T-helper 17 cell (primary cell): ENCODE results near the gene RNF180. TPM values are rescaled to one million over a fixed set of nuclear protein-coding genes. Genes with fewer than 3 reads are reported as not detected.

Experiments used
- ATAC-seq: fragments of 150-1000 bp; cut with Tn5 transposase; 2 replicates; pipeline ENCODE4 v1.10.0; 2021; ENCODE audit warnings: mild to moderate bottlenecking, moderate library complexity
- DNase-seq, 3 donors: peaks; one replicate each; pipeline versions ENCODE4 v3.0.0 to v3.0.0-alpha.2; 2020 to 2021
- H3K9me3 ChIP-seq: one replicate; pipeline ENCODE4 v1.7.0; 2013; ENCODE audit warnings: low read length, mild to moderate bottlenecking; ENCODE audit not compliant: control insufficient read depth, poor library complexity, severe bottlenecking
- H3K27ac Mint-ChIP-seq: one replicate; pipeline ENCODE4 v1.8.0; 2022; ENCODE audit warnings: mild to moderate bottlenecking, moderate library complexity, mixed read lengths
- H3K27me3 Mint-ChIP-seq: one replicate; pipeline ENCODE4 v1.8.0; 2022; ENCODE audit warnings: mixed read lengths
- H3K36me3 Mint-ChIP-seq: one replicate; pipeline ENCODE4 v1.8.0; 2022; ENCODE audit warnings: low read depth, mixed read lengths
- H3K4me1 Mint-ChIP-seq: one replicate; pipeline ENCODE4 v1.8.0; 2022; ENCODE audit warnings: mild to moderate bottlenecking, mixed read lengths
- H3K4me3 Mint-ChIP-seq: one replicate; pipeline ENCODE4 v1.8.0; 2022; ENCODE audit warnings: mild to moderate bottlenecking, moderate library complexity, mixed read lengths
- total RNA-seq, 4 donors: library from RNA in 2 of 4; stranded (reverse) in 2 of 4; gene quantifications; one replicate each; pipeline ENCODE4 v1.2.3 and lab custom pipeline; 2022 to 2026

The RNF180 gene
- total RNA-seq, 2 donors from 2014 or later, result not detected

DNA sequence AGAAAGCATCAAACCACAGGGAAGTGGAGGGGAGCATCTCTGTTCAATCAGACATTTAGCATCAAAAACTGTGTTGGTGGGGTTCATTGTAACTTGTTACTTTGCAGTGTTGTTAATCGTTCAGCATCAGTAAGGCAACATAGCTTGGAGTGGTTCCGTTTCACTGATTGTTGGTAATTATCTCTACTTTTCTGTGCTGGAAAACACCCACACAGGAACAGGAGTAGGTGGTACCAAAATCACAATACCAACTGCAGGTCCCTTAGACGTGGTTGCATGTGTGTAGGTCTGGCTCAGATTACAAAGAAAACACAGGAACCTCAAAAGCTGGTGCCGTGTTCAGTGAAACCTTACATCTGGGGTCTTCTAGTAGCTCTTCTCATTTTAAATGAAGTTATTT lies 146.8 kb downstream of the RNF180 start:
- Mint-ChIP-seq H3K36me3 (no peaks in the 10 kb centered on the region), H3K27me3 (no peaks in the 10 kb centered on the region), H3K27ac (no peak overlapping the region), H3K4me3 (no peak overlapping the region), H3K4me1 (no peaks in the 10 kb centered on the region)
- ATAC-seq (no peak), DNase-seq (no peak)
- no peaks in the 10 kb centered on the region for H3K9me3 ChIP-seq

DNA sequence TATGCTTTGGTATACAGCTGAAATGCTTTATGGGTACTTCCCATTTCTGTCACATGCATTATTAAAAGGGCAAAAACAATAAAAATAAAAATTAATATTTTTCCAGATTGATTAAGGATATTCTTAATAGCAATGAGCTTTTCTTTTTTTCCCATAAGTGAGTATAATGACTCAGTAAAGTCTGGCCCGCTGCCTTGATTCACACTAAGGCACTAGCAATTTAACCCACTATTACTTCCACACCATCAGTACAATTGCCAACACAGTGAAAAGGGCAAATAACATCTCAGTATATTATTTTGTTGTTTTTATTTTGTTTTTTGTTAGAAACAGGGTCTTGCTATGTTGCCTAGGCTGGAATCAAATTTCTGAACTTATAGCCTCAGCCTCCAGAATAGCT lies 150.1 kb downstream of the RNF180 start:
- H3K36me3 Mint-ChIP-seq, result no peaks in the 10 kb centered on the region
- H3K4me3 Mint-ChIP-seq, result no peak overlapping the region
- no peaks in the 10 kb centered on the region for H3K27me3 Mint-ChIP-seq
- ATAC-seq (no peak), DNase-seq (no peak)
- H3K4me1 Mint-ChIP-seq, result no peaks in the 10 kb centered on the region
- no peak overlapping the region for H3K27ac Mint-ChIP-seq
- no peaks in the 10 kb centered on the region for H3K9me3 ChIP-seq

DNA sequence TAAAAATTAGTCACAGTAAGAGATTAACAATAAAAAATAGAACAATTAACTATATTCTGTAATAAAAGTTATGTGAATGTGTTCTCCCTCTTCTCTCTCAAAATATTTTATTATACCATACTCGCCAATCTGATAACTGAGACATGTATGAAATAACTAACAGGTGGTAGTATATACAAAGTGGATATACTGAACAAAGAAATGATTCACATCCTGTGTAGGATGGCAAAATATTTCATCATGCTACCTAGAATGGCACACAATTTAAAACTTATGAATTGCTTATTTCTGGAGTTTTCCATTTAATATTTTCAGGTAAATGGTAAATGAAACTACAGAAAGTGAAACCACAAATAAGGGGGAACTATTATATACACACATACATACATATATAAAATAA lies 152.5 kb downstream of the RNF180 start:
- no peak for ATAC-seq
- Mint-ChIP-seq H3K4me3 (no peak overlapping the region), H3K27me3 (no peaks in the 10 kb centered on the region), H3K4me1 (no peaks in the 10 kb centered on the region), H3K27ac (no peak overlapping the region), H3K36me3 (no peaks in the 10 kb centered on the region)
- H3K9me3 ChIP-seq, result no peaks in the 10 kb centered on the region
- DNase-seq, result no peak

DNA sequence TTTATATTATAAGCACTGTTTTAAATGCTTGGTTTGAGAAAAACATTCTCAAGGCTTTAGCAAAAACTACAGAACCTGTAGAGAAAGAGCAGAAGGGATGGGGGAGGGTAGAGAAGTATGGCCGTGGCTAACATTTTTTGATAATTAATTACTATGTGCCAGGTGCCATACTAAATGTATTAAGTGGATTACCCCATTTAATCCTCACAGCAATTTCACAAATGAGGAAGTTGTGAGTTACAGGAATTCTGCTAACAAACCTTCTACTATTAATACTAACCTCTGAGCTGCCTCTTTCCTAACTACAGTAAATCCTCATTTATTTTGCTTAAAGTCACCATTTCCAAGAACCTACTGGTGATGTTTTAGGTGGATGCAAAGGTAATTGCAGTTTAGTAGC lies 157.9 kb downstream of the RNF180 start:
- H3K27me3 Mint-ChIP-seq, result no peaks in the 10 kb centered on the region
- H3K36me3 Mint-ChIP-seq, result no peaks in the 10 kb centered on the region
- no peaks in the 10 kb centered on the region for H3K4me1 Mint-ChIP-seq
- no peak for ATAC-seq
- no peak overlapping the region for H3K4me3 Mint-ChIP-seq
- no peak overlapping the region for H3K27ac Mint-ChIP-seq
- H3K9me3 ChIP-seq, result no peaks in the 10 kb centered on the region
- DNase-seq, result no peak

DNA sequence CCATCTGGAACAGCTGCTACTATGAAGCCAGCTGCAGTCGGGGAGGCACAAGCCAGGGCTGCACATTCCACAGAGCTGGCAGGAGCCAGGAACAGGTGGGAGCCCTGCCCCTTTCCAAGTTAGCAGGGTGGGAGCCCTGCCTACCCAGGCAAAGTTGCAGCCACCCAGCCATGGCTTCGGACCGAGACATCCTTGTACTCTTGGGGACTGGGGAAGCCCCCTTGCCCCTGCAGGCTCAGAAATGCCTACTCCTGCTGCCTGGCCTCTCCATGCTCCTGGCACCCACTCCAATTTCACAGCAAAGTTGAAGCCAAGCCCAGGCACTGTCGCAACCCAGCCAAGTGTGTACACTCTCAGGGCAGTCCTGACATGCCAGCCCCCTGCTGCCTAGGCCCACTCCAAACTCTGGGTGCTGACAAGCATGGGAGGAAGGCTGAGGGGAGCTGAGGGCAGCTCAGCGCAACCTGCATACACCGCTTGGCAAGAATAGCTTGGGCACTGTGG lies 165.1 kb downstream of the RNF180 start:
- Mint-ChIP-seq H3K36me3 (no peaks in the 10 kb centered on the region), H3K4me1 (no peaks in the 10 kb centered on the region), H3K4me3 (no peak overlapping the region), H3K27ac (no peak overlapping the region), H3K27me3 (no peaks in the 10 kb centered on the region)
- ATAC-seq, result no peak
- no peak for DNase-seq
- H3K9me3 ChIP-seq, result no peaks in the 10 kb centered on the region

DNA sequence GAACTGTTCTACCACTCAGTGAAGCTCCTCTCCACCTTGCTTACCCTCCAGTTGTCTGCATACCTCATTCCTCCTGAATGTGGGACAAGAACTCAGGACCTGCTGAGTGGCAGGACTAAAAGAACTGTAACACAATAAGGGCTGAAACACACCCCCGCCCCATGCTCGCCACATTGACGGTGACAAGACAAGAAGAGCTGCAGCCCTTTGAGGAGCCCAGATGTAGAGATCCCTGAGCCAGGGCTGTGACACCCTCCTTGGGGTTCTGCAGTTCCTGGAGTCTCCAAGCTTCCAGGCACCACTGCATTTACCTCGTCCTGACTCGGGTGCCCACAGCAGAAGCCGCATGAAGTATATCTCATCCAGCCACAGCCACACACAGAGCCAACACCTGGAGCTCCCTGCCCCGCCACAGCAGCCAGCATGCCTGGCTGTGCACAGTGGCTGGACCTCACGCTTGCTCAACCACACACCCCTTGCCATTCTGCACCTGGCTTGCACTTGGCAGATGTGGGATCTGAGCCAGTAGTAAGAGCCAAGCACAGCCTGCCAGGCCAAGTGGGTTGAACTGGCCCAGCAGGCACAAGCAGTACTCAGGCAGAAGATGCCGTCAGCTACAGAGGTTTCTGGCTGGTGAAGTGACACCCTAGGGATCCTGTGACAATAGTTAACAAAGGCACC lies 166.1 kb downstream of the RNF180 start:
- H3K9me3 ChIP-seq, result no peaks in the 10 kb centered on the region
- ATAC-seq, result no peak
- Mint-ChIP-seq H3K4me3 (no peak overlapping the region), H3K27me3 (no peaks in the 10 kb centered on the region), H3K4me1 (no peaks in the 10 kb centered on the region), H3K27ac (no peak overlapping the region), H3K36me3 (no peaks in the 10 kb centered on the region)
- no peak for DNase-seq

DNA sequence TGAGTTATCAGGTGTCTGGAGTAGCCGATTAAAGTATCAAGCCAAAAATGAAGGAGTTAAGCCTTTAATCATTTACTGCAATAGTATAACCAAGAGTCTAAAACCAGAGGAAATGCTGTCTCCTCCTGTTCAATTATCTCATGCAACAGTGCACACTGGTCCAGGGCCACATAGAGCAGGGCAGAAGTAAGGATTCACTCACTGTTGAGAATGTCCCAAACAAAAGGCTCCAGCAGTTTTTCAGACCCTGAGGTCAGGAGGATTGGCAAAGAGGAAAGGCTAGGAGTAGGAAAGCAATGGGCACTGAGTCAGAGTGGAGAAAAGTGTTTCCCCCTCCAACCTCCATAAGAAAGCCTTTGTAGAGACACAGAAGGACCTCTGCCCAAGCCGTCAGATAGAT lies 168.2 kb downstream of the RNF180 start:
- ATAC-seq (no peak), DNase-seq (no peak)
- Mint-ChIP-seq H3K36me3 (no peaks in the 10 kb centered on the region), H3K4me1 (no peaks in the 10 kb centered on the region), H3K27ac (no peak overlapping the region), H3K27me3 (no peaks in the 10 kb centered on the region), H3K4me3 (no peak overlapping the region)
- H3K9me3 ChIP-seq, result no peaks in the 10 kb centered on the region

DNA sequence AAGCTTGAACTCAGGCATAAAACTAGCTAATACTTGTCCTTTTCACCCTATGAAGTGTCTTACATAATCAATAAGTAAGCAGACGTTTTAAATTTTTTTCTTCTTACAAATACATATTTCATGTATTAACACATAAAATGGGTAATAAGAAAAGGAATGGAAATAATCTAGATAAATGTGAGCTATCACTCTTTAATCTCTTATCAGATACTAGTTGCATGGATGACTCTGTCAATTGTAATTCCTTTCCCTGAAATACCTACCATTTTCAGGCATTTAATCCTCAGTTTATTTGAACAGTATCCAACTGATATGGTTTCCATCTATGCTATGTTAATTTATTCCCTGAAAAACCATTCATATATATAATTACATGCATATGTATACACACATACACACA lies 174.1 kb downstream of the RNF180 start:
- ATAC-seq, result no peak
- no peaks in the 10 kb centered on the region for H3K27me3 Mint-ChIP-seq
- no peak overlapping the region for H3K4me3 Mint-ChIP-seq
- no peak overlapping the region for H3K27ac Mint-ChIP-seq
- no peaks in the 10 kb centered on the region for H3K4me1 Mint-ChIP-seq
- H3K9me3 ChIP-seq, result no peaks in the 10 kb centered on the region
- H3K36me3 Mint-ChIP-seq, result no peaks in the 10 kb centered on the region
- no peak for DNase-seq

DNA sequence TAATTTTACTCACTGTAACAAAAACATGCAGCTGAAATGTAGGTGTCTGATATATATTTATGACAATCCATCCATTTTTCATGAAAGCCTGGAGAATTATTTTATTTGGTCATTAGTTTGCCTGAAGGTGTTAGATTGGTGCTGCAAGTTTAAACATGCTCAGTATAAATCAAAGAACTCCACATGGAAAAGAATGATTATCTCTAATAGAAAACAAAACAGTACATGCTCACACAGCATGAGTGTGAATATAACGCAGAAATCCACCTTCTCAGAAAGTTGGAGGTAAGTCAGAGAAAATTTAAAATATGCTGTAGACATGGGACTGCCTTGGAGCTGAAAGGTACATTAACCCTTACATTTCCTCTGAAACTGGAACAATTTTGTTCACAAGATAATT lies 174.7 kb downstream of the RNF180 start:
- ATAC-seq (no peak), DNase-seq (no peak)
- no peaks in the 10 kb centered on the region for H3K36me3 Mint-ChIP-seq
- no peak overlapping the region for H3K4me3 Mint-ChIP-seq
- no peaks in the 10 kb centered on the region for H3K9me3 ChIP-seq
- no peak overlapping the region for H3K27ac Mint-ChIP-seq
- no peaks in the 10 kb centered on the region for H3K27me3 Mint-ChIP-seq
- no peaks in the 10 kb centered on the region for H3K4me1 Mint-ChIP-seq

DNA sequence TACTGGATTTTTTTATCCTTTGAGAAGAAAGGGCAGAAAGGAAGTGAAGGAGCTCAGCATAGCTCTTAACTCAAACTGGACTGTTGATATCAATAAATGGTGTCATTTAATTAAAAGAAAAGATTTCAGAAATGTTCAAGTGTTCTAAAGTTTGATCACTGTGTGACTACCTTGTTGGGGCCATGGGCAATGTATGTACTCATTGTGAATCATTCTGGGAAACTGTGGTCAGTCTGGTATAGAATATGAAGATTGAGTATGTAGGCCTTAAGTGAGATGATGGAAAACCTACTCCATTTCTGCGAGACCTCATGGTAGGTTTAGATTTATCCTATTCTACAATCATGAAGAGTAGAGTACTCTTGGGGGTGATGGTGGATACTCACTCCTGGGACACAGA lies 175.7 kb downstream of the RNF180 start:
- H3K9me3 ChIP-seq, result no peaks in the 10 kb centered on the region
- Mint-ChIP-seq H3K4me3 (no peak overlapping the region), H3K27me3 (no peaks in the 10 kb centered on the region), H3K27ac (no peak overlapping the region), H3K4me1 (no peaks in the 10 kb centered on the region), H3K36me3 (no peaks in the 10 kb centered on the region)
- DNase-seq (no peak), ATAC-seq (no peak)

DNA sequence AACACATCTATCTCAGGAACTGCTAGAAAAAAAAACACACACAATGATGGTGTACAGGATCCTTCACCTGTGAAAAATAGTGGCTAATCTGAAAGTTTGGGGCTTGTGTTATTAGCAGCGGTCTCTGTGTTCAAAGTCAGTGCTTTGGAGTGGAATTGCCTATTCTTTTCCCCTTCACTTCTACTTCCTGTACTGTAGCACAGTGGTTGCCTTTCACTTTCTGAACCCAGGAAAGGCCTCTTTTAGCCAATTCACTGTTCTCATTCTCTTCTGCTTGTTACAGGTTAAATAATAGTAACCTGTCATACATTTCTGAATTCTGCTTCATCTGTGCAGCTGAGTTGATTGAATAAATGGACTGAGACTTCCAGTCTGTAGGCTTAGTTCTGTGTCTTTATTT lies 178.9 kb downstream of the RNF180 start:
- Mint-ChIP-seq H3K27ac (no peak overlapping the region), H3K4me1 (no peaks in the 10 kb centered on the region), H3K36me3 (no peaks in the 10 kb centered on the region), H3K4me3 (no peak overlapping the region), H3K27me3 (no peaks in the 10 kb centered on the region)
- ATAC-seq (no peak), DNase-seq (no peak)
- no peaks in the 10 kb centered on the region for H3K9me3 ChIP-seq

DNA sequence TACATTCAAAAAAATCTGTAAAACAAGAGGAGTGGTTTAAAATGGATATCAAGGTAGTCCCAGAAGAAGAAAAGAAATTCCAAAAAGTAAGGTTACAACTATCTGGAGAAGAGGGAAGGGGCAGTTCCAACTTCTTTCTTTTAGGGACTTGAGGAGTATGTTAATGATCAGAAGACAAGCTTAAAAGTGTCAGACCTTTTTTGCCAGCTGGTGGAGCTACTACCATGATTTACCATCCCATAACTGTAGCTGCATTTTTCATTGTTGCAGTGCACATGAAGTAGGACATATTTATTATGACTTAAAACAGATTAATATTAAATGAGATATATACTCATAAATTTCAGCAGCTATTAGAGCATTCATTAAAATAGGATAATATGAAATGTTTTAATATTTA lies 181.7 kb downstream of the RNF180 start:
- H3K27me3 Mint-ChIP-seq, result no peaks in the 10 kb centered on the region
- no peak overlapping the region for H3K27ac Mint-ChIP-seq
- no peaks in the 10 kb centered on the region for H3K4me1 Mint-ChIP-seq
- no peak overlapping the region for H3K4me3 Mint-ChIP-seq
- H3K36me3 Mint-ChIP-seq, result no peaks in the 10 kb centered on the region
- no peaks in the 10 kb centered on the region for H3K9me3 ChIP-seq
- ATAC-seq, result no peak
- no peak for DNase-seq

DNA sequence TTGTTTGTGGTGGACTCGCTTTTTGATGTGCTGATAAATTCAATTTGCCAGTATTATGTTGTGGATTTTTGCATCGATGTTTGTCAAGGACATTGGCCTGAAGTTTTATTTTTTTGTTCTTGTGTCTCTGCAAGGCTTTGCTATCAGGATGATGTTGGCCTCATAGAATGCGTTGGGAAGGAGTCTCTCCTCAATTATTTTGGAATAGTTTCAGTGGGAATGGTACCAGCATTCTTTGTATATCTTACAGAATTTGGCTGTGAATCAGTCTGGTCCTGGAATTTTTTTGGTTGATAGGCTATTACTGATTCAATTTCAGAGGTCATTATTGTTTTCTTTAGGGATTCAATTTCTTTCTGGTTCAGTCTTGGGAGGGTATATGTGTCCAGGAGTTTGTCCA lies 198.8 kb downstream of the RNF180 start:
- no peak for ATAC-seq
- H3K36me3 Mint-ChIP-seq, result no peaks in the 10 kb centered on the region
- H3K27me3 Mint-ChIP-seq, result no peaks in the 10 kb centered on the region
- no peaks in the 10 kb centered on the region for H3K9me3 ChIP-seq
- no peak for DNase-seq
- no peaks in the 10 kb centered on the region for H3K4me1 Mint-ChIP-seq
- no peak overlapping the region for H3K27ac Mint-ChIP-seq
- H3K4me3 Mint-ChIP-seq, result no peak overlapping the region

DNA sequence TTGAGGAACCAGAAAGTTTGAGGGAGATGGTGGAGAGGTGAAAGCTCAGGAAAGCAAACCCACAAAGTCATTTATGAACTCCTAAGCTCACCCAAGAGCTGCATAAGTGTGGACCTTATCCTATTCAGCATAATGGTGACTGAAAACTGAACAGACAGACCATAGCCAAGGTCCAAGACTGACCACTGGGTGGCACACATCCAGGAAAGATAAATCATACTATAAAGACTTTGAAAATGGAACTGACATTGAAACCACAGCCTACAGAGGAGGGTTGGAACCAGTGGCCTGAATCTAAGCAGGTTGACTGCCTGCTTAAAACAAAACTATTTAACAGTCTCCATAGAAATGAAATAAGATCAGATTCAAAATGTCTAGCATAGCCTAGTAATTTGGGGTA lies 219.1 kb downstream of the RNF180 start:
- Mint-ChIP-seq H3K36me3 (no peaks in the 10 kb centered on the region), H3K4me1 (no peaks in the 10 kb centered on the region), H3K27me3 (no peaks in the 10 kb centered on the region), H3K27ac (no peak overlapping the region), H3K4me3 (no peak overlapping the region)
- DNase-seq, result no peak
- no peak for ATAC-seq
- no peaks in the 10 kb centered on the region for H3K9me3 ChIP-seq
